ENCODE data around the gene MDC1. TPM values are rescaled to one million over a fixed set of nuclear protein-coding genes. Genes with fewer than 3 reads are reported as not detected.

MDC1 gene
- total and polyA plus RNA-seq, 2 of the 13 experiments (the other 11 are each of a cell fraction or from before 2014, with no cell fraction given): 8.4 to 14.0 TPM

DNA sequence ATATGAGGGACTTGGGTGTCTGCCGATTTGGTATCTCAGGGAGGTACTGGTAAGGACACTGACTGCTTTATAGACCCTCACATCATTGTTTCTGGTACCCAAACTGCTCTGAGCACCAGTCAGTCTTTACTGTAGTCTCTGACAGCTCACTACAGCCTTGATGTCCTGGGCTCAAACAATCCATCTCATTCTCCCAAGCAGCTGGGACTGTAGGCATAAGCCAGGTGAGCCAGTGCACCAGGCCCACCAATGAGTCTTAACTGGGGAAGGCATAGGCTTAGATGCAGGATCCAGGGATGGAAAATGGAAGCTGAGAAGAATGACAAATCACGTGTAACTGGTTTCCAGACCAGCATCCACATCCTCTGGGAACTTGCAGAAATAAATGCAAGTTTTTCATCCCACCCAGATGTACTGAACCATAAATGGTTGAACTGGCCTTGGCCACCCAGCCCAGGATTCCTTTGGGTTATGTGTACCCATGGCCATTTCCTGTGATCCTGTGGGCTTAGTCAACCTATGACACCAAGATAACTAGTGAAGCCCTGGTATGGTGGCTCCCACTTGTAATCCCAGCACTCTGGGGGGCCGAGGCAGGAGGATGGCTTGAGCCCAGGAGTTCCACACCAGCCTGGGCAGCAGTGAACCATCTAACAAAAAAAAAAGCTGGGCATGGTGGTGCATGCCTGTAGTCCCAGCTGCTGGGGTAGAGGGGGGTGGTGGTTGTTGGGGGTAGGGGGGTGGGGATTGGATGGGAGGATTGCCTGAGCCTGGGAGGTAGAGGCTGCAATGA lies 8.8 kb upstream of the MDC1 start (continued):
- TF ChIP-seq, protein P1, sequence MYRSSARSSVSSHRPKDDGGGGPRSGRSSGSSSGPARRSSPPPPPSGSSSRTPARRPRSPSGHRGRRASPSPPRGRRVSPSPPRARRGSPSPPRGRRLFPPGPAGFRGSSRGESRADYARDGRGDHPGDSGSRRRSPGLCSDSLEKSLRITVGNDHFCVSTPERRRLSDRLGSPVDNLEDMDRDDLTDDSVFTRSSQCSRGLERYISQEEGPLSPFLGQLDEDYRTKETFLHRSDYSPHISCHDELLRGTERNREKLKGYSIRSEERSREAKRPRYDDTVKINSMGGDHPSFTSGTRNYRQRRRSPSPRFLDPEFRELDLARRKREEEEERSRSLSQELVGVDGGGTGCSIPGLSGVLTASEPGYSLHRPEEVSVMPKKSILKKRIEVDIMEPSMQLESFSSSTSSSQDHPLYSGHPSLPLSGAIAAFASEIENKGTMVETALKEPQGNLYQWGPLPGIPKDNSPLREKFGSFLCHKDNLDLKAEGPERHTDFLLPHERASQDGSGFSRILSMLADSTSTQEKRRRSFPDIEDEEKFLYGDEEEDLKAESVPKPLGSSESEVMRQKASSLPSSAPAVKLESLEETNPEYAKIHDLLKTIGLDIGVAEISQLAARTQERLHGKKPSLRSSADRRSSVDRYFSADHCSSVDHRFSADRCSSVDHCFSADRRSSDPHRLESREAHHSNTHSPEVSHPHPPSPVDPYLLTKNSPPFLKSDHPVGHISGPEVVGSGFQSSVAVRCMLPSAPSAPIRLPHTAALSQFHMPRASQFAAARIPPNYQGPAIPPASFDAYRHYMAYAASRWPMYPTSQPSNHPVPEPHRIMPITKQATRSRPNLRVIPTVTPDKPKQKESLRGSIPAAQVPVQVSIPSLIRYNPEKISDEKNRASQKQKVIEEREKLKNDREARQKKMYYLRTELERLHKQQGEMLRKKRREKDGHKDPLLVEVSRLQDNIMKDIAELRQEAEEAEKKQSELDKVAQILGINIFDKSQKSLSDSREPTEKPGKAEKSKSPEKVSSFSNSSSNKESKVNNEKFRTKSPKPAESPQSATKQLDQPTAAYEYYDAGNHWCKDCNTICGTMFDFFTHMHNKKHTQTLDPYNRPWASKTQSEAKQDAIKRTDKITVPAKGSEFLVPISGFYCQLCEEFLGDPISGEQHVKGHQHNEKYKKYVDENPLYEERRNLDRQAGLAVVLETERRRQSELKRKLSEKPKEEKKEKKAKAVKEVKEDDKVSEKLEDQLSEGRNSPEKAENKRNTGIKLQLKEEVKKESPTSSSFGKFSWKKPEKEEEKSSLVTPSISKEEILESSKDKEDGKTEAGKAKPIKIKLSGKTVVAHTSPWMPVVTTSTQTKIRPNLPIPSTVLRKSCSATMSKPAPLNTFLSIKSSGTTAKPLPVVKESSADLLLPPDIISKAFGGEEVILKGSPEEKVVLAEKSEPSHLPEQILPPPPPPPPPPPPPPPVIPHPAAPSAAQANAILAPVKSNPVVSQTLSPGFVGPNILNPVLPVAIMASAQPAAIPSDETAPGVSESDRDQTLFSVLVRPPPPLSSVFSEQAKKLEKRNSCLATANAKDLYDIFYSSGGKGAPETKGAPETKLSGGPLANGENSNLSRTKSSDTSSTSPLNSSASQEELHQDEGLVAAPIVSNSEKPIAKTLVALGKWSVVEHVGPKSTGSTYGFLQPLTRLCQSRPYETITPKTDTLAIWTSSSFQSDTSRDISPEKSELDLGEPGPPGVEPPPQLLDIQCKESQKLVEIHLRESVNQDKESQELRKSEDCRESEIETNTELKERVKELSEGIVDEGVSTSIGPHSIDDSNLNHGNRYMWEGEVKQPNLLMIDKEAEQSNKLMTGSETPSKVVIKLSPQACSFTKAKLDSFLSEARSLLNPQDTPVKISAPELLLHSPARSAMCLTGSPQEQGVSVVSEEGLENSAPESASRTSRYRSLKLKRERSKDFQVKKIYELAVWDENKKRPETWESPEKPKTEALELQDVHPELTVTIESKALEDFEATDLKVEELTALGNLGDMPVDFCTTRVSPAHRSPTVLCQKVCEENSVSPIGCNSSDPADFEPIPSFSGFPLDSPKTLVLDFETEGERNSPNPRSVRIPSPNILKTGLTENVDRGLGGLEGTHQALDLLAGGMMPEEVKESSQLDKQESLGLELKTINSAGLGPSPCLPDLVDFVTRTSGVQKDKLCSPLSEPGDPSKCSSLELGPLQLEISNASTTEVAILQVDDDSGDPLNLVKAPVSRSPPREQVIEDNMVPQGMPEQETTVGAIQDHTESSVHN (CRISPR knock-in tag; IDR thresholded peaks at IDR 0.05): peak; percentile 92
- 0 out of 2 replicates have a peak, but pooled peaks have one; percentile 41 for TF ChIP-seq REL (CRISPR knock-in tag; conservative IDR thresholded peaks at IDR 0.05)
- TF ChIP-seq RFXANK (CRISPR knock-in tag; IDR thresholded peaks at IDR 0.05): peak; percentile 35; the same call in 1 of the 2 replicates
- TF ChIP-seq TBX2 (CRISPR knock-in tag; IDR thresholded peaks at IDR 0.05; ENCODE audit: borderline replicate concordance): 0 out of 2 replicates have a peak, but pooled peaks have one; percentile 42
- TF ChIP-seq ZNF350 (CRISPR knock-in tag; IDR thresholded peaks at IDR 0.05; ENCODE audit: borderline replicate concordance, low read depth): 0 out of 2 replicates have a peak, but pooled peaks have one; percentile 26
- peak; percentile 55 for TF ChIP-seq RBFOX2 (IDR thresholded peaks at IDR 0.05; ENCODE audit: low read depth, low read length)
- TF ChIP-seq ZNF749 (CRISPR knock-in tag; IDR thresholded peaks at IDR 0.05; ENCODE audit: borderline replicate concordance): peak; percentile 48; the same call in 1 of the 2 replicates
- TF ChIP-seq NONO (IDR thresholded peaks at IDR 0.05): no peak
- peak; percentile 32; the same call in 1 of the 2 replicates for TF ChIP-seq NONO (CRISPR knock-in tag; conservative IDR thresholded peaks at IDR 0.05)
- TF ChIP-seq, protein P2, sequence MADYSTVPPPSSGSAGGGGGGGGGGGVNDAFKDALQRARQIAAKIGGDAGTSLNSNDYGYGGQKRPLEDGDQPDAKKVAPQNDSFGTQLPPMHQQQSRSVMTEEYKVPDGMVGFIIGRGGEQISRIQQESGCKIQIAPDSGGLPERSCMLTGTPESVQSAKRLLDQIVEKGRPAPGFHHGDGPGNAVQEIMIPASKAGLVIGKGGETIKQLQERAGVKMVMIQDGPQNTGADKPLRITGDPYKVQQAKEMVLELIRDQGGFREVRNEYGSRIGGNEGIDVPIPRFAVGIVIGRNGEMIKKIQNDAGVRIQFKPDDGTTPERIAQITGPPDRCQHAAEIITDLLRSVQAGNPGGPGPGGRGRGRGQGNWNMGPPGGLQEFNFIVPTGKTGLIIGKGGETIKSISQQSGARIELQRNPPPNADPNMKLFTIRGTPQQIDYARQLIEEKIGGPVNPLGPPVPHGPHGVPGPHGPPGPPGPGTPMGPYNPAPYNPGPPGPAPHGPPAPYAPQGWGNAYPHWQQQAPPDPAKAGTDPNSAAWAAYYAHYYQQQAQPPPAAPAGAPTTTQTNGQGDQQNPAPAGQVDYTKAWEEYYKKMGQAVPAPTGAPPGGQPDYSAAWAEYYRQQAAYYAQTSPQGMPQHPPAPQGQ (CRISPR knock-in tag; IDR thresholded peaks at IDR 0.05; ENCODE audit: borderline replicate concordance): 0 out of 2 replicates have a peak, but pooled peaks have one; percentile 27
- TF ChIP-seq SAFB2 (CRISPR knock-in tag; IDR thresholded peaks at IDR 0.05; ENCODE audit: borderline replicate concordance, low read depth): no peak; the same call in 1 of the 2 replicates
- TF ChIP-seq JUN (CRISPR knock-in tag; IDR thresholded peaks at IDR 0.05): 0 out of 2 replicates have a peak, but pooled peaks have one; percentile 36
- TF ChIP-seq, protein P3, sequence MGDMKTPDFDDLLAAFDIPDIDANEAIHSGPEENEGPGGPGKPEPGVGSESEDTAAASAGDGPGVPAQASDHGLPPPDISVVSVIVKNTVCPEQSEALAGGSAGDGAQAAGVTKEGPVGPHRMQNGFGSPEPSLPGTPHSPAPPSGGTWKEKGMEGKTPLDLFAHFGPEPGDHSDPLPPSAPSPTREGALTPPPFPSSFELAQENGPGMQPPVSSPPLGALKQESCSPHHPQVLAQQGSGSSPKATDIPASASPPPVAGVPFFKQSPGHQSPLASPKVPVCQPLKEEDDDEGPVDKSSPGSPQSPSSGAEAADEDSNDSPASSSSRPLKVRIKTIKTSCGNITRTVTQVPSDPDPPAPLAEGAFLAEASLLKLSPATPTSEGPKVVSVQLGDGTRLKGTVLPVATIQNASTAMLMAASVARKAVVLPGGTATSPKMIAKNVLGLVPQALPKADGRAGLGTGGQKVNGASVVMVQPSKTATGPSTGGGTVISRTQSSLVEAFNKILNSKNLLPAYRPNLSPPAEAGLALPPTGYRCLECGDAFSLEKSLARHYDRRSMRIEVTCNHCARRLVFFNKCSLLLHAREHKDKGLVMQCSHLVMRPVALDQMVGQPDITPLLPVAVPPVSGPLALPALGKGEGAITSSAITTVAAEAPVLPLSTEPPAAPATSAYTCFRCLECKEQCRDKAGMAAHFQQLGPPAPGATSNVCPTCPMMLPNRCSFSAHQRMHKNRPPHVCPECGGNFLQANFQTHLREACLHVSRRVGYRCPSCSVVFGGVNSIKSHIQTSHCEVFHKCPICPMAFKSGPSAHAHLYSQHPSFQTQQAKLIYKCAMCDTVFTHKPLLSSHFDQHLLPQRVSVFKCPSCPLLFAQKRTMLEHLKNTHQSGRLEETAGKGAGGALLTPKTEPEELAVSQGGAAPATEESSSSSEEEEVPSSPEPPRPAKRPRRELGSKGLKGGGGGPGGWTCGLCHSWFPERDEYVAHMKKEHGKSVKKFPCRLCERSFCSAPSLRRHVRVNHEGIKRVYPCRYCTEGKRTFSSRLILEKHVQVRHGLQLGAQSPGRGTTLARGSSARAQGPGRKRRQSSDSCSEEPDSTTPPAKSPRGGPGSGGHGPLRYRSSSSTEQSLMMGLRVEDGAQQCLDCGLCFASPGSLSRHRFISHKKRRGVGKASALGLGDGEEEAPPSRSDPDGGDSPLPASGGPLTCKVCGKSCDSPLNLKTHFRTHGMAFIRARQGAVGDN (CRISPR knock-in tag; IDR thresholded peaks at IDR 0.05): peak; percentile 30; the same call in 1 of the 2 replicates

All from HepG2 (cell line).